C4-2B (cell line): ENCODE measurements around the gene DNAL1.

Source experiments
- H3K27ac ChIP-seq: fragments of 450-650 bp; 2 replicates; pipeline ENCODE4 v1.5.1; 2017
- ZFX ChIP-seq: fragments of 450-650 bp; IDR thresholded peaks from 2 replicates; pipeline ENCODE4 v1.6.1; 2017
- TF ChIP-seq, protein P1 (sequence below): fragments of 450-650 bp; conservative IDR thresholded peaks from 2 replicates; pipeline ENCODE4 v1.5.1; 2017; ENCODE audit warnings: mild to moderate bottlenecking

Gene DNAL1

DNA sequence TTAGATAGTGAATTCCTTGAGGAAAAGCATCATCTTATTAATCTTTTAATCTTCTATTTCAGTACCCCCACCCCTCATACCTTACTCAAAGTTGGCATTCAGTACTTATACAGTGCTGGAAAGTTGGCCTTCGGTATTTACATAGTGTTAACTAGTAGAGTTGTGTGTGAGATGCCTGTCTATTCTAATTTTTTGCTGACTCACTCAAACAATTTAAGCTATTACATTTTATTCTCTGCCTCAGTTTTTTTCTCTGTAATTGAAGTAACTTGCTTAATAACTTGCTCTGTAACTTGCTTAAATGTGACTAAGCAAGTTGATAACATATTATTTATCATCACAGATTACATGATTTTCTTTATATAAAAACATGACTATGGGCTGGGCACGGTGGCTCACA lies 20.3 kb downstream of the DNAL1 start:
- peak overlapping the region; percentile 39; the same call in 1 of the 2 replicates for H3K27ac ChIP-seq
- TF ChIP-seq, protein P1, sequence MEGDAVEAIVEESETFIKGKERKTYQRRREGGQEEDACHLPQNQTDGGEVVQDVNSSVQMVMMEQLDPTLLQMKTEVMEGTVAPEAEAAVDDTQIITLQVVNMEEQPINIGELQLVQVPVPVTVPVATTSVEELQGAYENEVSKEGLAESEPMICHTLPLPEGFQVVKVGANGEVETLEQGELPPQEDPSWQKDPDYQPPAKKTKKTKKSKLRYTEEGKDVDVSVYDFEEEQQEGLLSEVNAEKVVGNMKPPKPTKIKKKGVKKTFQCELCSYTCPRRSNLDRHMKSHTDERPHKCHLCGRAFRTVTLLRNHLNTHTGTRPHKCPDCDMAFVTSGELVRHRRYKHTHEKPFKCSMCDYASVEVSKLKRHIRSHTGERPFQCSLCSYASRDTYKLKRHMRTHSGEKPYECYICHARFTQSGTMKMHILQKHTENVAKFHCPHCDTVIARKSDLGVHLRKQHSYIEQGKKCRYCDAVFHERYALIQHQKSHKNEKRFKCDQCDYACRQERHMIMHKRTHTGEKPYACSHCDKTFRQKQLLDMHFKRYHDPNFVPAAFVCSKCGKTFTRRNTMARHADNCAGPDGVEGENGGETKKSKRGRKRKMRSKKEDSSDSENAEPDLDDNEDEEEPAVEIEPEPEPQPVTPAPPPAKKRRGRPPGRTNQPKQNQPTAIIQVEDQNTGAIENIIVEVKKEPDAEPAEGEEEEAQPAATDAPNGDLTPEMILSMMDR, result no peak
- TF ChIP-seq ZFX, result no peak

DNA sequence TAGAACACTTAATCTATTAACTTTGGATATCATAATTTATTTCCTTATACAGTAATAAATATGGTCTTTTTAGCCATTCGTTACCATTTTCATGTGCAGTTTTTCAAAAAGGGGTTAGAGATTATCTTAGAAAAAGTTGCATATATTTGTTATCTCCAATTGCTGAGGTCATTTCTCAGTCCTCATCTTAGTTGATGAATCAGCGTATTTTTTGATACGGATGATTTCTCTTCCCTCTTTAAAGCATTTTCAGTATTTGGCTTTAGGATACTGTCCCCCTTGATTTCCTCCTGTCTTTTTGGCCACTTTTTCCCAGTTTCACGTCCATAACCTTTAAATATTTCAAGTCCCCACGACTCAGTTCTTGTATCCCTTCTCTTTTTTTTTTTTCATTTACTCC lies 21.8 kb downstream of the DNAL1 start:
- no peak overlapping the region for H3K27ac ChIP-seq
- TF ChIP-seq, protein P1, result no peak
- TF ChIP-seq ZFX, result no peak

DNA sequence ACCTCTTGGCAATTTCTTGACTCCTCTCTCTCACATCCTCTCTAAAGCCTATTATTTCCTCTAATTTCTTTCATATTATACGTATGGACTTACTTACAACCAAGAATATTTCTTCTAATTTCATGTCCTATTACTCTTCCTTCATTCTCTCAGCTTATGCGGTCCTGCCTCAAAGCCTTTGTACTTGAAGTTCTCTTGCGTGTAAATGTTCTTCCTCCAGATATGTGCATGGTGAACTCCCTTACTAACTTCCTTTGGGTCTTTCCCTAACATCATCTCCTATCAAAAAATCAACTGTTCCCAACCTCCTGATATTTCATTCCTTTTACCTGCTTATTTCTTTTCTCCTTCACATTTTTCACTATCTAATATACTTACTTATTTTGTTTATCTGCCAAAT lies 23.1 kb downstream of the DNAL1 start:
- TF ChIP-seq ZFX, result no peak
- TF ChIP-seq, protein P1, result no peak
- H3K27ac ChIP-seq, result no peak overlapping the region

DNA sequence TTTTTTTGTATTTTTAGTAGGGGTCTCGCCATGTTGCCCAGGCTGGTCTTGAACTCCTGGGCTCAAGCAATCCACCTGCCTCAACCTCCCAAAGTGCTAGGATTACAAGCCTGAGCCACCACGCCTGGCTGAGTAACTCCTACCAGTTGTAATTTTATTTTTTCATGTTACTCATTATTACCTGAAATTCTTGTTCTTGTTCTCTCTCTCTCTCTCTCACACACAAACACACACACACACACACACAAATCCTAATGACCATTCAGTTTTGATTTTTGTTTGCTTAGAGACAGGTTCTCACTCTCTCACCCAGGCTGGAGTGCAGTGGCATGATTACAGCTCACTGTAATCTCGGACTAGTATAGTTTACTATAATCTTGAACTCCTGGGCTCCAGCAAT lies 30.2 kb downstream of the DNAL1 start:
- TF ChIP-seq, protein P1, result no peak
- TF ChIP-seq ZFX, result no peak
- H3K27ac ChIP-seq, result no peak overlapping the region

DNA sequence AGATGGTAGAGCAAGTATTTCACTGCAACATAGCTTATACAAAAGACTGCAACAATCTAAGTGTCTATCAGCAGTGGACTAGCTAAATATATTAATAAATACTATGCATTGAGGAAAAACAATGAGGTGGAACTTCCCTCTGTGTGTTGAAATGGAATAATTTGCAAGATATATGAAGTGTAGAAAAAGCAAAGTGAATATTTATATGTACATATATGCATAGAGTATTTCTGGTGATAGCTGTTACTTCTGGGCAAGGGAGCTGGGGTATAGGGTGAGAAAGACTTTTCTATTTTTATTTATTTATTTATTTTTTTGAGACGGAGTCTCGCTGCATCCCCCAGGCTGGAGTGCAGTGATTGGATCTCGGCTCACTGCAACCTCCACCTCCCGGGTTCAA lies 33.9 kb downstream of the DNAL1 start:
- no peak overlapping the region for H3K27ac ChIP-seq
- no peak for TF ChIP-seq ZFX

DNA sequence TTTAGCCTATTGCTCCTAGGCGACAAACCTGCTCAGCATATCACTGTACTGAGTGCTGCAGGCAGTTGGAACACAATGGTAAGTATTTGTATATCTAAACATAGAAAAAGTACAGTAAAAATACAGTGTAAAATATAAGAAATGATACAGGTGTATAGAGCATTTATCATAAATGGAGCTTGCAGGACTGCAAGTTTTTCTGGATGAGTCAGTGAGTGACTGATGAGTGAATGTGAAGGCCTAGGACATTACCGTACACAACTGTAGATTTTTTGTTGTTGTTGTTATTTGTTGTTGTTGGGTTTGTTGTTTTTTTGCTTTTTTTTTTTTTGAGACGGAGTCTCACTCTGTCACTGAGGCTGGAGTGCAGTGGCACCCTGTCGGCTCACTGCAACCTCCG lies 36.0 kb downstream of the DNAL1 start:
- H3K27ac ChIP-seq, result no peak overlapping the region
- TF ChIP-seq ZFX, result no peak
- TF ChIP-seq, protein P1, result no peak

DNA sequence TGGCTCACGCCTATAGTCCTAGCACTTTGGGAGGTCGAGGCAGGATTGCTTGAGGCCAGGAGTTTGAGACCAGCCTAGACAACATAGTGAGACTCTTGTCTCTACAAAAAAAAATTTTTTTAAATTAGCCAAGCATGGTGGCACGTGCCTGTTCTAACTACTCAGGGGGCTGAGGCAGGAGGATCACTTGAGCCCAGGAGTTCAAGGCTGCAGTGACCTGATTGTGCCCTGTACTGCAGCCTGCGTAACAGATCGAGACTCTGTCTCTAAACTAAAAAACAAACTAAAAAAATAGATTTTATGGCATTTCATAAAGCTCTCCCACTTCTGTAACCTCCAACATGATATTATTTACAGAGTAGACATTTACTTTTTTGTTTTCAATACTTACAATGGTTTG lies 39.8 kb downstream of the DNAL1 start:
- H3K27ac ChIP-seq, result no peak overlapping the region
- TF ChIP-seq, protein P1, result no peak
- no peak for TF ChIP-seq ZFX

DNA sequence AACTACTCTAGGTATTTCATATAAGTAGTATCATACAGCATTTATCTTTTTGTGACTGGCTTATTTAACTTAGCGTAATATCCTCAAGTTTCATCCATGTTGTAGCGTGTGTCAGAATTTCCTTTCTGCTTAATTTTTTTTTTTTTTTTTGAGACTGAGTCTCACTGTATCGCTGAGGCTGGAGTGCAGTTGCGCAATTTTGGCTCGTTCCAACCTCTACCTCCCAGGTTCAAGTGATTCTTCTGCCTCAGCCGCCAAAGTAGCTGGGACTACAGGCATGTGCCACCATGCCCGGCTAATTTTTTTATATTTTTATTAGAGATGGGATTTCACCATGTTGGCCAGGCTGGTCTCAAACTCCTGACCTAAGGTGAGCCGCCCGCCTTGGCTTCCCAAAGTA lies 40.5 kb downstream of the DNAL1 start:
- TF ChIP-seq ZFX, result no peak
- TF ChIP-seq, protein P1, result no peak
- no peak overlapping the region for H3K27ac ChIP-seq
